PC-3 (cell line): ENCODE data around the gene ZSWIM8. TPM values are rescaled to one million over a fixed set of nuclear protein-coding genes. Genes with fewer than 3 reads are reported as not detected.

Experiments used
- ATAC-seq: fragments of 200-7000 bp; cut with Tn5 transposase; 2 replicates; pipeline ENCODE4 v1.9.1; 2020; ENCODE audit warnings: mild to moderate bottlenecking, moderate library complexity
- BruUV-seq: library from RNA; stranded (reverse); fragments of 400-500 nt; replicated peaks from 2 replicates; lab custom pipeline; 2021; lab: Mats Ljungman, UMichigan
- CTCF ChIA-PET: fragments of 300-600 bp; sonication (Branson Sonifier 250); formaldehyde crosslinking; loops from one replicate; lab custom pipeline; 2022; ENCODE audit warnings: antibody characterized with exemption; lab: Charles Lee
- POLR2A ChIA-PET: fragments of 300-600 bp; sonication (Branson Sonifier 250); formaldehyde crosslinking; loops from one replicate; lab custom pipeline; 2022; ENCODE audit warnings: antibody characterized with exemption; ENCODE audit not compliant: unreplicated experiment; lab: Charles Lee
- DNase-seq: peaks from one replicate; pipeline ENCODE4 v3.0.0-alpha.2; 2015
- H2AFZ ChIP-seq: fragments of 300-600 bp; sonication (generic); 2 replicates; pipeline ENCODE4 v1.6.0; 2016; ENCODE audit warnings: antibody characterized with exemption, low read length
- H3F3A ChIP-seq: fragments of 300-600 bp; sonication (generic); one replicate; pipeline ENCODE4 v1.6.0; 2017; ENCODE audit warnings: antibody characterized with exemption, low read length, control low read depth, mild to moderate bottlenecking; ENCODE audit not compliant: unreplicated experiment
- H3K27ac ChIP-seq: fragments of 300-600 bp; sonication (generic); 2 replicates; pipeline ENCODE4 v1.5.1; 2016; ENCODE audit warnings: mild to moderate bottlenecking, low read length
- H3K27me3 ChIP-seq: fragments of 300-600 bp; sonication (generic); 2 replicates; pipeline ENCODE4 v1.6.1; 2016; ENCODE audit warnings: low read length, mixed read lengths
- H3K36me3 ChIP-seq: fragments of 300-600 bp; sonication (generic); 2 replicates; pipeline ENCODE4 v1.6.1; 2016; ENCODE audit warnings: low read depth, mixed run types, low read length, mixed read lengths
- H3K4me1 ChIP-seq: fragments of 300-600 bp; sonication (generic); 2 replicates; pipeline ENCODE4 v1.5.1; 2016; ENCODE audit warnings: low read length; ENCODE audit not compliant: insufficient read depth
- H3K4me2 ChIP-seq: fragments of 300-600 bp; sonication (generic); 2 replicates; pipeline ENCODE4 v1.6.0; 2016; ENCODE audit warnings: low read length
- H3K4me3 ChIP-seq: fragments of 300-600 bp; sonication (generic); 2 replicates; pipeline ENCODE4 v1.5.1; 2016; ENCODE audit warnings: mild to moderate bottlenecking, low read length, mixed read lengths
- H3K79me2 ChIP-seq: fragments of 300-600 bp; sonication (generic); 2 replicates; pipeline ENCODE4 v1.6.1; 2017; ENCODE audit warnings: low read length, mixed read lengths
- H3K9ac ChIP-seq: fragments of 300-600 bp; sonication (generic); 2 replicates; pipeline ENCODE4 v1.6.0; 2016; ENCODE audit warnings: mild to moderate bottlenecking, low read length
- H3K9me2 ChIP-seq: fragments of 300-600 bp; sonication (generic); replicated peaks from 2 replicates; pipeline ENCODE4 v1.6.1; 2016; ENCODE audit warnings: mixed run types, low read length, mixed read lengths
- H3K9me3 ChIP-seq: fragments of 300-600 bp; sonication (generic); 2 replicates; pipeline ENCODE4 v1.6.1; 2016; ENCODE audit warnings: low read length, mixed read lengths
- H4K20me1 ChIP-seq: fragments of 300-600 bp; sonication (generic); 2 replicates; pipeline ENCODE4 v1.6.1; 2016; ENCODE audit warnings: low read length, mixed read lengths
- CTCF ChIP-seq: fragments of 300-600 bp; sonication (generic); conservative IDR thresholded peaks from 2 replicates; pipeline ENCODE4 v1.5.1; 2017; ENCODE audit warnings: antibody characterized with exemption, low read depth, mild to moderate bottlenecking, low read length
- EZH2 ChIP-seq: fragments of 300-600 bp; sonication (generic); IDR thresholded peaks from one replicate; pipeline ENCODE4 v1.6.1; 2017; ENCODE audit warnings: antibody characterized with exemption, mild to moderate bottlenecking, low read length; ENCODE audit not compliant: unreplicated experiment
- EZH2phosphoT487 ChIP-seq: fragments of 300-600 bp; sonication (generic); IDR thresholded peaks from 2 replicates; pipeline ENCODE4 v1.6.1; 2018; ENCODE audit warnings: mild to moderate bottlenecking, antibody characterized with exemption, low read length, borderline replicate concordance
- intact Hi-C: fragments of 100-400 bp; cut with micrococcal nuclease; formaldehyde crosslinking; loops from 2 replicates; pipeline ENCODE4 v1.9.0; 2023
- total RNA-seq: library from RNA; depleted of rRNA; stranded (reverse); fragments of >200 nt; gene quantifications from 2 replicates; pipeline ENCODE4 v1.2.3, GENCODE V29; 2014

ZSWIM8 gene
- total RNA-seq, 1 experiment from 2014 or later: 152 TPM

- ChIA-PET POLR2A (interaction anchor here (0.6 to 0.7 kb wide), 3 partner anchors 19 to 49 kb away, joined by 3 to 4 read pairs (median 3); no protein-coding TSS in a partner anchor), CTCF (interaction anchor here (1.1 to 1.5 kb wide), 2 partner anchors 17 to 43 kb away, joined by 3 to 10 read pairs; no protein-coding TSS in a partner anchor)
- no peak overlapping the region for H3K4me2 ChIP-seq
- no peaks in the 10 kb centered on the region for H3K79me2 ChIP-seq
- peaks cover 77% of the 10 kb centered on the region for H3K36me3 ChIP-seq
- H3K9me2 ChIP-seq: no peaks in the 10 kb centered on the region
- no peaks in the 10 kb centered on the region for H4K20me1 ChIP-seq
- intact Hi-C loops: loop anchor here (5.0 kb wide), 1 partner anchor 40 kb away; no protein-coding TSS in a partner anchor
- no TSS peak for BruUV-seq
- H3K4me1 ChIP-seq: peaks cover 22% of the 10 kb centered on the region
- peak; percentile 85 for ATAC-seq
- H3K4me3 ChIP-seq: no peak overlapping the region
- H3K9me3 ChIP-seq: no peaks in the 10 kb centered on the region
- peak; percentile 74 for DNase-seq
- no peak overlapping the region for H2AFZ ChIP-seq
- H3K9ac ChIP-seq: no peak overlapping the region
- no peaks in the 10 kb centered on the region for H3F3A ChIP-seq
- peak overlapping the region; percentile 25 for H3K27ac ChIP-seq
- TF ChIP-seq CTCF (no peak), EZH2phosphoT487 (no peak), EZH2 (no peak)
- H3K27me3 ChIP-seq: no peaks in the 10 kb centered on the region
Measured at GRCh38 chr10:73837072-73837471, 51.7 kb downstream of the ZSWIM8 start.

- no TSS peak for BruUV-seq
- no peaks in the 10 kb centered on the region for H3K9me3 ChIP-seq
- peaks cover 87% of the 10 kb centered on the region for H3K36me3 ChIP-seq
- H2AFZ ChIP-seq: no peak overlapping the region
- peaks cover 23% of the 10 kb centered on the region for H3K4me1 ChIP-seq
- no peaks in the 10 kb centered on the region for H3K9me2 ChIP-seq
- H3K9ac ChIP-seq: no peak overlapping the region
- H3K4me3 ChIP-seq: no peak overlapping the region
- TF ChIP-seq EZH2 (no peak), CTCF (no peak), EZH2phosphoT487 (no peak)
- H3K4me2 ChIP-seq: no peak overlapping the region
- no peaks in the 10 kb centered on the region for H3F3A ChIP-seq
- no peaks in the 10 kb centered on the region for H3K27me3 ChIP-seq
- no peak overlapping the region for H3K27ac ChIP-seq
- ChIA-PET POLR2A (no interaction called here), CTCF (interaction anchor here (0.8 to 1.5 kb wide), 4 partner anchors 18 to 42 kb away, joined by 3 to 10 read pairs (median 6); no protein-coding TSS in a partner anchor)
- DNase-seq (no peak), ATAC-seq (peak; percentile 2)
- H4K20me1 ChIP-seq: no peaks in the 10 kb centered on the region
- intact Hi-C loops: loop anchor here (5.0 kb wide), 1 partner anchor 39 kb away; no protein-coding TSS in a partner anchor
- no peaks in the 10 kb centered on the region for H3K79me2 ChIP-seq
Measured at GRCh38 chr10:73838008-73838567, 52.7 kb downstream of the ZSWIM8 start.

- no TSS peak for BruUV-seq
- Histone ChIP-seq H4K20me1 (no peaks in the 10 kb centered on the region), H3K4me2 (no peak overlapping the region), H3K79me2 (no peaks in the 10 kb centered on the region), H3K4me1 (peaks cover 30% of the 10 kb centered on the region), H3K27me3 (no peaks in the 10 kb centered on the region), H3K27ac (no peak overlapping the region), H3K9ac (no peak overlapping the region), H3K9me3 (no peaks in the 10 kb centered on the region), H3K36me3 (peaks cover 95% of the 10 kb centered on the region), H3K9me2 (no peaks in the 10 kb centered on the region), H3K4me3 (no peak overlapping the region), H3F3A (no peaks in the 10 kb centered on the region), H2AFZ (no peak overlapping the region)
- no peak for TF ChIP-seq EZH2phosphoT487
- no peak for TF ChIP-seq EZH2
- TF ChIP-seq CTCF: no peak
- POLR2A ChIA-PET: no interaction called here
- CTCF ChIA-PET: interaction anchor here (0.8 to 1.0 kb wide), 2 partner anchors 19 to 41 kb away, joined by 3 to 10 read pairs; no protein-coding TSS in a partner anchor
- intact Hi-C loops: loop anchor here (5.0 kb wide), 1 partner anchor 38 kb away; no protein-coding TSS in a partner anchor
- peak; percentile 68 for ATAC-seq
- peak; percentile 76 for DNase-seq
Measured at GRCh38 chr10:73838827-73839226, 53.4 kb downstream of the ZSWIM8 start.
